Muscle layer of duodenum (tissue), 2 donors: ENCODE measurements around the gene RGS6.

Experiments
- H3K27ac ChIP-seq: one replicate; pipeline ENCODE4 v1.7.0; 2013; ENCODE audit warnings: mild to moderate bottlenecking, low read length
- H3K27me3 ChIP-seq: one replicate; pipeline ENCODE4 v1.7.0; 2013; ENCODE audit warnings: low read depth, mild to moderate bottlenecking, control low read depth, low read length
- H3K36me3 ChIP-seq, 2 donors: one replicate each; pipeline ENCODE4 v1.7.0; 2013; ENCODE audit warnings: low read length in 2 of 2, control low read depth in 1 of 2, mild to moderate bottlenecking in 1 of 2; ENCODE audit not compliant: insufficient read depth in 2 of 2, control insufficient read depth in 1 of 2
- H3K4me1 ChIP-seq, 2 donors: one replicate each; pipeline ENCODE4 v1.7.0; 2013; ENCODE audit warnings: low read length in 2 of 2, mild to moderate bottlenecking in 2 of 2, control low read depth in 1 of 2, moderate library complexity in 1 of 2; ENCODE audit not compliant: insufficient read depth in 2 of 2, control insufficient read depth in 1 of 2
- H3K4me3 ChIP-seq, 2 donors: one replicate each; pipeline ENCODE4 v1.7.0; 2013; ENCODE audit warnings: low read length in 2 of 2, low read depth in 1 of 2, mild to moderate bottlenecking in 1 of 2
- H3K9me3 ChIP-seq, 2 donors: one replicate each; pipeline ENCODE4 v1.7.0; 2013; ENCODE audit warnings: low read length in 2 of 2, control low read depth in 1 of 2, mild to moderate bottlenecking in 1 of 2; ENCODE audit not compliant: control insufficient read depth in 1 of 2
- donor health status: healthy.

The RGS6 gene

GRCh38 chr14:72443256-72443655 is 511.0 kb downstream of the RGS6 start:
- Histone ChIP-seq H3K27me3 (no peaks in the 10 kb centered on the region), H3K4me1 (no peaks in the 10 kb centered on the region), H3K27ac (no peak overlapping the region), H3K9me3 (no peaks in the 10 kb centered on the region), H3K4me3 (no peak overlapping the region), H3K36me3 (no peaks in the 10 kb centered on the region)

- Histone ChIP-seq H3K4me1 (no peaks in the 10 kb centered on the region), H3K4me3 (no peak overlapping the region), H3K27me3 (no peaks in the 10 kb centered on the region), H3K36me3 (no peaks in the 10 kb centered on the region), H3K9me3 (no peaks in the 10 kb centered on the region), H3K27ac (no peak overlapping the region)
Observed at GRCh38 chr14:72443991-72444441, 511.8 kb downstream of the RGS6 start.

GRCh38 chr14:72444701-72445100 is 512.5 kb downstream of the RGS6 start:
- Histone ChIP-seq H3K27me3 (no peaks in the 10 kb centered on the region), H3K27ac (no peak overlapping the region), H3K4me1 (no peaks in the 10 kb centered on the region), H3K36me3 (no peaks in the 10 kb centered on the region), H3K9me3 (no peaks in the 10 kb centered on the region), H3K4me3 (no peak overlapping the region)

- H3K4me1 ChIP-seq, result peaks cover 0 to 9% of the 10 kb centered on the region in 2 donors
- no peak overlapping the region for H3K4me3 ChIP-seq
- H3K27me3 ChIP-seq, result no peaks in the 10 kb centered on the region
- no peak overlapping the region for H3K27ac ChIP-seq
- no peaks in the 10 kb centered on the region for H3K36me3 ChIP-seq
- H3K9me3 ChIP-seq, result no peaks in the 10 kb centered on the region
Observed at GRCh38 chr14:72448212-72448611, 516.0 kb downstream of the RGS6 start.

GRCh38 chr14:72450473-72451044 is 518.3 kb downstream of the RGS6 start:
- H3K4me1 ChIP-seq, result peaks cover 0 to 9% of the 10 kb centered on the region in 2 donors
- no peak overlapping the region for H3K4me3 ChIP-seq
- no peak overlapping the region for H3K27ac ChIP-seq
- no peaks in the 10 kb centered on the region for H3K36me3 ChIP-seq
- no peaks in the 10 kb centered on the region for H3K27me3 ChIP-seq
- H3K9me3 ChIP-seq, result no peaks in the 10 kb centered on the region

- H3K4me3 ChIP-seq, result no peak overlapping the region
- no peak overlapping the region for H3K27ac ChIP-seq
Observed at GRCh38 chr14:72451054-72451972, 519.1 kb downstream of the RGS6 start.

GRCh38 chr14:72452774-72453173 is 520.5 kb downstream of the RGS6 start:
- no peak overlapping the region for H3K27ac ChIP-seq
- no peaks in the 10 kb centered on the region for H3K9me3 ChIP-seq
- H3K4me1 ChIP-seq, result peaks cover 0 to 9% of the 10 kb centered on the region in 2 donors
- no peak overlapping the region for H3K4me3 ChIP-seq
- no peaks in the 10 kb centered on the region for H3K27me3 ChIP-seq
- H3K36me3 ChIP-seq, result no peaks in the 10 kb centered on the region

More at GRCh38 chr14:72451054-72451972, 519.1 kb downstream of the RGS6 start:
- H3K27me3 ChIP-seq, result no peaks in the 10 kb centered on the region
- H3K4me1 ChIP-seq, result peaks cover 0 to 9% of the 10 kb centered on the region in 2 donors
- H3K9me3 ChIP-seq, result no peaks in the 10 kb centered on the region
- H3K36me3 ChIP-seq, result no peaks in the 10 kb centered on the region

GRCh38 chr14:72454388-72455160 is 522.3 kb downstream of the RGS6 start:
- Histone ChIP-seq H3K27ac (no peak overlapping the region), H3K4me3 (no peak overlapping the region), H3K27me3 (no peaks in the 10 kb centered on the region), H3K9me3 (no peaks in the 10 kb centered on the region), H3K4me1 (peaks cover 0 to 9% of the 10 kb centered on the region in 2 donors), H3K36me3 (no peaks in the 10 kb centered on the region)

- no peak overlapping the region for H3K4me3 ChIP-seq
Observed at GRCh38 chr14:72457641-72458040, 525.4 kb downstream of the RGS6 start.

GRCh38 chr14:72462056-72462455 is 529.8 kb downstream of the RGS6 start:
- H3K4me1 ChIP-seq, result no peaks in the 10 kb centered on the region
- peaks cover 8 to 10% of the 10 kb centered on the region in 2 donors for H3K9me3 ChIP-seq
- H3K4me3 ChIP-seq, result no peak overlapping the region
- H3K27ac ChIP-seq, result no peak overlapping the region
- H3K27me3 ChIP-seq, result no peaks in the 10 kb centered on the region
- no peaks in the 10 kb centered on the region for H3K36me3 ChIP-seq

More at GRCh38 chr14:72457641-72458040, 525.4 kb downstream of the RGS6 start:
- no peaks in the 10 kb centered on the region for H3K9me3 ChIP-seq
- H3K27me3 ChIP-seq, result no peaks in the 10 kb centered on the region
- no peaks in the 10 kb centered on the region for H3K4me1 ChIP-seq
- H3K36me3 ChIP-seq, result no peaks in the 10 kb centered on the region
- H3K27ac ChIP-seq, result no peak overlapping the region

- Histone ChIP-seq H3K27me3 (no peaks in the 10 kb centered on the region), H3K36me3 (no peaks in the 10 kb centered on the region), H3K4me3 (no peak overlapping the region), H3K4me1 (no peaks in the 10 kb centered on the region), H3K27ac (no peak overlapping the region), H3K9me3 (peaks cover 8 to 10% of the 10 kb centered on the region in 2 donors)
Observed at GRCh38 chr14:72463291-72463866, 531.1 kb downstream of the RGS6 start.
